Measurements from ENCODE around the gene PXK. TPM values are rescaled to one million over a fixed set of nuclear protein-coding genes. Genes with fewer than 3 reads are reported as not detected.

PXK gene
- total RNA-seq, 5 donors from 2014 or later (not counting 1 experiment from before 2014, with no cell fraction given) = 17.4 to 23.0 (median 21.8) TPM

GRCh38 chr3:58291671-58292338, 40.9 kb upstream of the PXK start:
- Histone ChIP-seq H3K36me3 (ENCODE audit: control insufficient read depth in 2 of 2, extremely low read depth in 1 of 2, insufficient read depth in 1 of 2, low read length in 1 of 2) (peaks cover 0 to 3% of the 10 kb centered on the region in 2 donors), H3K9me3 (no peaks in the 10 kb centered on the region), H3K27me3 (replicated peaks in 1 of 2; ENCODE audit: control insufficient read depth in 2 of 2, extremely low read depth in 1 of 2, insufficient read depth in 2 of 2, low read length in 1 of 2) (no peaks in the 10 kb centered on the region), H3K4me3 (ENCODE audit: control insufficient read depth in 1 of 2, extremely low read depth in 1 of 2, low read length in 1 of 2) (no peak overlapping the region), H3K27ac (ENCODE audit: low read length) (no peak overlapping the region), H3K4me1 (ENCODE audit: control insufficient read depth in 1 of 2, extremely low read depth in 1 of 2, insufficient read depth in 2 of 2, low read length in 2 of 2) (no peaks in the 10 kb centered on the region)
- ATAC-seq (replicated peaks in 1 of 4) (no peak), DNase-seq (no peak)
- POLR2A ChIA-PET = no interaction called here
- peaks cover 28% of the 10 kb centered on the region for H3K36me3 Mint-ChIP-seq
- no peak overlapping the region for H3K4me3 Mint-ChIP-seq
- no peaks in the 10 kb centered on the region for H3K4me1 Mint-ChIP-seq
- CTCF ChIA-PET = interaction anchor here in 1 of 2 donors (0.6 kb wide), 1 partner anchor 76 kb away, joined by 4 read pairs; no protein-coding TSS in a partner anchor
- H3K27ac Mint-ChIP-seq = no peak overlapping the region
- WGBS (ENCODE audit: insufficient coverage) = 82% methylated on average over 9 of the region's 9 CpGs
- H3K9me3 Mint-ChIP-seq = peaks cover 0 to 6% (median 0%) of the 10 kb centered on the region in 3 donors
- no peaks in the 10 kb centered on the region for H3K27me3 Mint-ChIP-seq

GRCh38 chr3:58292866-58293265, 39.8 kb upstream of the PXK start:
- H3K4me1 Mint-ChIP-seq = no peaks in the 10 kb centered on the region
- Histone ChIP-seq H3K9me3 (no peaks in the 10 kb centered on the region), H3K36me3 (ENCODE audit: control insufficient read depth in 2 of 2, extremely low read depth in 1 of 2, insufficient read depth in 1 of 2, low read length in 1 of 2) (no peaks in the 10 kb centered on the region), H3K4me1 (ENCODE audit: control insufficient read depth in 1 of 2, extremely low read depth in 1 of 2, insufficient read depth in 2 of 2, low read length in 2 of 2) (no peaks in the 10 kb centered on the region), H3K27ac (ENCODE audit: low read length) (no peak overlapping the region), H3K4me3 (ENCODE audit: control insufficient read depth in 1 of 2, extremely low read depth in 1 of 2, low read length in 1 of 2) (no peak overlapping the region), H3K27me3 (replicated peaks in 1 of 2; ENCODE audit: control insufficient read depth in 2 of 2, extremely low read depth in 1 of 2, insufficient read depth in 2 of 2, low read length in 1 of 2) (peaks cover 0 to under 1% of the 10 kb centered on the region in 2 experiments)
- no peak overlapping the region for H3K4me3 Mint-ChIP-seq
- peaks cover 27% of the 10 kb centered on the region for H3K36me3 Mint-ChIP-seq
- CTCF ChIA-PET = no interaction called here
- ATAC-seq (replicated peaks in 1 of 4) = no peak
- no peak for DNase-seq
- H3K9me3 Mint-ChIP-seq = peaks cover 0 to 6% (median 0%) of the 10 kb centered on the region in 3 donors
- no peaks in the 10 kb centered on the region for H3K27me3 Mint-ChIP-seq
- WGBS (ENCODE audit: insufficient coverage) = 95% methylated on average over 8 of the region's 10 CpGs
- H3K27ac Mint-ChIP-seq = no peak overlapping the region
- POLR2A ChIA-PET = no interaction called here

- Histone ChIP-seq H3K27ac (ENCODE audit: low read length) (no peak overlapping the region), H3K4me3 (ENCODE audit: control insufficient read depth in 1 of 2, extremely low read depth in 1 of 2, low read length in 1 of 2) (no peak overlapping the region), H3K9me3 (no peaks in the 10 kb centered on the region), H3K27me3 (replicated peaks in 1 of 2; ENCODE audit: control insufficient read depth in 2 of 2, extremely low read depth in 1 of 2, insufficient read depth in 2 of 2, low read length in 1 of 2) (peaks cover 0 to 7% of the 10 kb centered on the region in 2 experiments), H3K4me1 (ENCODE audit: control insufficient read depth in 1 of 2, extremely low read depth in 1 of 2, insufficient read depth in 2 of 2, low read length in 2 of 2) (no peaks in the 10 kb centered on the region), H3K36me3 (ENCODE audit: control insufficient read depth in 2 of 2, extremely low read depth in 1 of 2, insufficient read depth in 1 of 2, low read length in 1 of 2) (no peaks in the 10 kb centered on the region)
- POLR2A ChIA-PET = interaction anchor here in 1 of 2 donors (0.5 kb wide), 1 partner anchor 1480 kb away, joined by 3 read pairs; no protein-coding TSS in a partner anchor
- H3K27me3 Mint-ChIP-seq = peaks cover 5 to 6% of the 10 kb centered on the region in 2 donors
- DNase-seq (no peak), ATAC-seq (replicated peaks in 1 of 4) (no peak)
- WGBS (ENCODE audit: insufficient coverage) = 80% methylated on average over 8 of the region's 9 CpGs
- no peak overlapping the region for H3K4me3 Mint-ChIP-seq
- no peaks in the 10 kb centered on the region for H3K4me1 Mint-ChIP-seq
- H3K9me3 Mint-ChIP-seq = peaks cover 0 to 6% (median 0%) of the 10 kb centered on the region in 3 donors
- CTCF ChIA-PET = no interaction called here
- no peak overlapping the region for H3K27ac Mint-ChIP-seq
- peaks cover 21% of the 10 kb centered on the region for H3K36me3 Mint-ChIP-seq
Observed at GRCh38 chr3:58293516-58293915, 39.2 kb upstream of the PXK start.

- H3K4me1 ChIP-seq (ENCODE audit: control insufficient read depth in 1 of 2, extremely low read depth in 1 of 2, insufficient read depth in 2 of 2, low read length in 2 of 2) = no peaks in the 10 kb centered on the region
- ChIA-PET CTCF (no interaction called here), POLR2A (no interaction called here)
- Mint-ChIP-seq H3K4me3 (no peak overlapping the region), H3K27ac (no peak overlapping the region), H3K4me1 (no peaks in the 10 kb centered on the region), H3K36me3 (peaks cover 21% of the 10 kb centered on the region), H3K9me3 (peaks cover 0 to 7% (median 0%) of the 10 kb centered on the region in 3 donors), H3K27me3 (peaks cover 17 to 21% of the 10 kb centered on the region in 2 donors)
- DNase-seq (no peak), ATAC-seq (replicated peaks in 1 of 4) (no peak)
- no peak overlapping the region for H3K4me3 ChIP-seq (ENCODE audit: control insufficient read depth in 1 of 2, extremely low read depth in 1 of 2, low read length in 1 of 2)
- peaks cover 0 to 30% of the 10 kb centered on the region in 2 experiments for H3K27me3 ChIP-seq (replicated peaks in 1 of 2; ENCODE audit: control insufficient read depth in 2 of 2, extremely low read depth in 1 of 2, insufficient read depth in 2 of 2, low read length in 1 of 2)
- H3K36me3 ChIP-seq (ENCODE audit: control insufficient read depth in 2 of 2, extremely low read depth in 1 of 2, insufficient read depth in 1 of 2, low read length in 1 of 2) = no peaks in the 10 kb centered on the region
- whole genome bisulfite sequencing (ENCODE audit: insufficient coverage) = 63% methylated on average over 2 of the region's 5 CpGs
- no peaks in the 10 kb centered on the region for H3K9me3 ChIP-seq
- no peak overlapping the region for H3K27ac ChIP-seq (ENCODE audit: low read length)
Observed at GRCh38 chr3:58296269-58296668, 36.4 kb upstream of the PXK start.

- WGBS (ENCODE audit: insufficient coverage) = 100% methylated on average over 3 of the region's 6 CpGs
- POLR2A ChIA-PET = no interaction called here
- no peaks in the 10 kb centered on the region for H3K36me3 ChIP-seq (ENCODE audit: control insufficient read depth in 2 of 2, extremely low read depth in 1 of 2, insufficient read depth in 1 of 2, low read length in 1 of 2)
- H3K4me3 ChIP-seq (ENCODE audit: control insufficient read depth in 1 of 2, extremely low read depth in 1 of 2, low read length in 1 of 2) = no peak overlapping the region
- CTCF ChIA-PET = no interaction called here
- Mint-ChIP-seq H3K36me3 (peaks cover 17% of the 10 kb centered on the region), H3K27me3 (peaks cover 19 to 25% of the 10 kb centered on the region in 2 donors), H3K27ac (no peak overlapping the region), H3K9me3 (peaks cover 0 to 13% (median 0%) of the 10 kb centered on the region in 3 donors), H3K4me3 (no peak overlapping the region), H3K4me1 (no peaks in the 10 kb centered on the region)
- DNase-seq = no peak
- no peaks in the 10 kb centered on the region for H3K4me1 ChIP-seq (ENCODE audit: control insufficient read depth in 1 of 2, extremely low read depth in 1 of 2, insufficient read depth in 2 of 2, low read length in 2 of 2)
- ATAC-seq (replicated peaks in 1 of 4) = no peak
- no peak overlapping the region for H3K27ac ChIP-seq (ENCODE audit: low read length)
- peaks cover 0 to 31% of the 10 kb centered on the region in 2 experiments for H3K27me3 ChIP-seq (replicated peaks in 1 of 2; ENCODE audit: control insufficient read depth in 2 of 2, extremely low read depth in 1 of 2, insufficient read depth in 2 of 2, low read length in 1 of 2)
- H3K9me3 ChIP-seq = no peaks in the 10 kb centered on the region
Observed at GRCh38 chr3:58296843-58297242, 35.8 kb upstream of the PXK start.

- no peak overlapping the region for H3K27ac ChIP-seq (ENCODE audit: low read length)
- H3K4me3 ChIP-seq (ENCODE audit: control insufficient read depth in 1 of 2, extremely low read depth in 1 of 2, low read length in 1 of 2) = no peak overlapping the region
- 67% methylated on average over 1 of the region's 3 CpGs for WGBS (ENCODE audit: insufficient coverage)
- H3K27me3 ChIP-seq (replicated peaks in 1 of 2; ENCODE audit: control insufficient read depth in 2 of 2, extremely low read depth in 1 of 2, insufficient read depth in 2 of 2, low read length in 1 of 2) = peaks cover 0 to 32% of the 10 kb centered on the region in 2 experiments
- ATAC-seq (replicated peaks in 1 of 4) = no peak
- Mint-ChIP-seq H3K27ac (no peak overlapping the region), H3K36me3 (peaks cover 10% of the 10 kb centered on the region), H3K27me3 (peaks cover 28 to 34% of the 10 kb centered on the region in 2 donors), H3K4me1 (no peaks in the 10 kb centered on the region), H3K4me3 (no peak overlapping the region), H3K9me3 (peaks cover 0 to 14% (median 0%) of the 10 kb centered on the region in 3 donors)
- CTCF ChIA-PET = interaction anchor here in 1 of 2 donors (0.5 kb wide), 1 partner anchor 27 kb away, joined by 3 read pairs; no protein-coding TSS in a partner anchor
- no peaks in the 10 kb centered on the region for H3K9me3 ChIP-seq
- no peak for DNase-seq
- POLR2A ChIA-PET = no interaction called here
- H3K36me3 ChIP-seq (ENCODE audit: control insufficient read depth in 2 of 2, extremely low read depth in 1 of 2, insufficient read depth in 1 of 2, low read length in 1 of 2) = no peaks in the 10 kb centered on the region
- H3K4me1 ChIP-seq (ENCODE audit: control insufficient read depth in 1 of 2, extremely low read depth in 1 of 2, insufficient read depth in 2 of 2, low read length in 2 of 2) = no peaks in the 10 kb centered on the region
Observed at GRCh38 chr3:58298190-58298589, 34.5 kb upstream of the PXK start.
